GM12864 (cell line): Measurements from ENCODE around the gene LDLRAD4.
"Not testable (repeated sequence)": the region's sequence is repeated elsewhere in the genome, so short reads cannot be mapped to it uniquely, and the experiment has no call there.

Source experiments
- DNase-seq: peaks from one replicate; pipeline ENCODE4 v3.0.0-alpha.2; 2011; ENCODE audit warnings: low read depth
- H3K4me3 ChIP-seq: 2 replicates; pipeline ENCODE4 v1.5.1; 2011; ENCODE audit warnings: mild to moderate bottlenecking, low read depth, low read length, control low read depth
- TF ChIP-seq, protein P1 (sequence below): IDR thresholded peaks from 2 replicates; pipeline ENCODE4 v1.5.1; 2011; ENCODE audit warnings: low read depth, mild to moderate bottlenecking, moderate library complexity, low read length, control low read depth, inconsistent platforms; ENCODE audit errors: missing control alignments

LDLRAD4 gene

DNA sequence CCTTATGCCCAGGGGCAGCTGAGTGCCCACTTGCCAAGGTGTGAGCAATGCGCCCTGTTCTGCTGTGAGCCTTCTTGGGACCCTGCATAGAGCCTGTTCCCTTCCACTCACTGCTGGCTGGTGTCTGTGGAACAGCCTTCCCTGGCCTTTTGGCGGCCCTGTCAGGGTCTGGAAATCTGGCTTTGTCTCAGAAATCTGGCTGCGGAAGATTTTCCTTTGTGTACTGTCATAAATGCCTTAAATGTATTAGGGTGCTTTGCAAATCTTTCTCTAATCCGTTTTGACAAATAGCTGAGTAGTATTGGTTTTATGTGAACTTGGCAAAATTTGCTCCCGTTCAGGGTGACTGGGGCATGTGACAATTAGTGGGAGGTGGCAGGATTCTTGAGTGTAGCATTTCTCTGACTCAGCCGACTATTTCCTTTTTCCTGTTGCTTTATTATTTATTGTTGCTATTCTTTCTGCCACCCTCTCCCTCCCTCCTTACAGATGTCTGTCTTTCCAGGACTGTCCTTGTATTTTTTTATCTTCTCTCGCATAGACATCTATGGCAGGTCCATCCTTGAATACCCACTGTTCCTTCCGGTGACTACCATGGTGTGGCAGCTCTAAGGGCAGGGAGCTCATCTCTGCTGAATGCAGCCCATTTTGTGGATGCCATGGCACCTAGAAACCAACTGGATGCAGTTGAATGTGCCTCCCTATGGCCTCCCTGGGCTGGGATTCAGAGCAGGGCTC, 41.8 kb downstream of the LDLRAD4 start:
- TF ChIP-seq, protein P1, sequence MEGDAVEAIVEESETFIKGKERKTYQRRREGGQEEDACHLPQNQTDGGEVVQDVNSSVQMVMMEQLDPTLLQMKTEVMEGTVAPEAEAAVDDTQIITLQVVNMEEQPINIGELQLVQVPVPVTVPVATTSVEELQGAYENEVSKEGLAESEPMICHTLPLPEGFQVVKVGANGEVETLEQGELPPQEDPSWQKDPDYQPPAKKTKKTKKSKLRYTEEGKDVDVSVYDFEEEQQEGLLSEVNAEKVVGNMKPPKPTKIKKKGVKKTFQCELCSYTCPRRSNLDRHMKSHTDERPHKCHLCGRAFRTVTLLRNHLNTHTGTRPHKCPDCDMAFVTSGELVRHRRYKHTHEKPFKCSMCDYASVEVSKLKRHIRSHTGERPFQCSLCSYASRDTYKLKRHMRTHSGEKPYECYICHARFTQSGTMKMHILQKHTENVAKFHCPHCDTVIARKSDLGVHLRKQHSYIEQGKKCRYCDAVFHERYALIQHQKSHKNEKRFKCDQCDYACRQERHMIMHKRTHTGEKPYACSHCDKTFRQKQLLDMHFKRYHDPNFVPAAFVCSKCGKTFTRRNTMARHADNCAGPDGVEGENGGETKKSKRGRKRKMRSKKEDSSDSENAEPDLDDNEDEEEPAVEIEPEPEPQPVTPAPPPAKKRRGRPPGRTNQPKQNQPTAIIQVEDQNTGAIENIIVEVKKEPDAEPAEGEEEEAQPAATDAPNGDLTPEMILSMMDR: no peak
- no peak for DNase-seq
- H3K4me3 ChIP-seq: no peak overlapping the region

DNA sequence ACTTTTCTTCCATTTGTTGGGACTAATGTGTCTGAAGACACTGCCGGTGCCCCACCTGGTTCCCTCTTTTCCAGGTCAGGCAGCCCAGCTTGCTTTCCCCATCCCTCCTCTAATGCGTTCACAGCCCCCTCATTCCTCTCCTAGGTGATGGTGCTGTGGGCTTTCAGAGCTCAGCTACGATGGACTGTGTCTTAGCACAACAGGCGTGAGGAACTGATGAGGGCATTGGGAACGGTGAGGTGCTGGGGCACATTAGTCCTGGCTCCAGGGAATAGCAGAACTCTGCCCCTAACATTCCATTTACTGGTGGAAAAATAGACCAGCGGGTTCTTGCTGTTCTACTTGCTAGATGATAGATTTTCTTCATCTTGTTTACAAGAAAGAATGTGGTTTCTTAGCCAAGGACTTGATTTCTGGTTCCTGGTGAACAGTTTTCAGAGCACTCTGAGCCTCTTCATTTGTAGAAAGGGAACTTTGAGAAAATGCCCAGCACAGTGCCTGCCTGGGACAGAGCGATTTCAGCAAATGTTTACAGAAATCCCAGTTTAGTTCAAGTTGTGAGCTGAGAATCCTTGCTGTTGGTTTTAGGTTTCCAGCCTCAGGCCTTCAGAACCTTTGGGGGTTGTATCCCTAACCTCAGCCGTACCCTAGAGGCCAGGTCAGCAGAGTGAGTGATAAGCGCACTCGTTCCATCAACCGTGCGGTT, 42.5 kb downstream of the LDLRAD4 start:
- DNase-seq: no peak
- no peak overlapping the region for H3K4me3 ChIP-seq
- TF ChIP-seq, protein P1: no peak

DNA sequence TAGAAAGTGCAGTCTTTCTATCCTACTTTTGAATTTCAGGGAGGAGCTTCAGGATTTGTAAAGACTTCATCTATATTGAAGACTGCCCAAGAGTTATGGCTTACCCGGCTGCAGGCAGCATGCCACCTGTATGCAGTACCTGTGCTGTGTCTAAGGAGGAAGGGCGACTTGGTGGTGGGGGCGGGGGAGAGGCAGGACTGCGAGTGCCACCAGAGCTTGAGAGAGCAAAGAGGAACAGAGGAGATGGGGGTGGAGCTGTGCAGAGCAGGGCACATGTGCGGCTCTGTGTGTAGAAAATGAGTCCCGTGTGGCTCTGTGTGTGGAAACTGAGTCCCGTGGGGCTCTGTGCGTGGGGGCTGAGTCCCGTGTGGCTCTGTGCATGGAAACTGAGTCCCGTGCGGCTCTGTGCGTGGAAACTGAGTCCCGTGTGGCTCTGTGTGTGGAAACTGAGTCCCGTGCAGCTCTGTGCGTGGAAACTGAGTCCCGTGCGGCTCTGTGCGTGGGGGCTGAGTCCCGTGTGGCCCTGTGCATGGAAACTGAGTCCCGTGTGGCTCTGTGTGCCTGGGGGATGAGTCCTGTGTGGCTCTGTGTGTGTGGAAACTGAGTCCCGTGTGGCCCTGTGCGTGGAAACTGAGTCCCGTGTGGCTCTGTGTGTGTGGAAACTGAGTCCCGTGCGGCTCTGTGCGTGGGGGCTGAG, 43.2 kb downstream of the LDLRAD4 start:
- no peak for DNase-seq
- no peak overlapping the region for H3K4me3 ChIP-seq
- TF ChIP-seq, protein P1: no peak

DNA sequence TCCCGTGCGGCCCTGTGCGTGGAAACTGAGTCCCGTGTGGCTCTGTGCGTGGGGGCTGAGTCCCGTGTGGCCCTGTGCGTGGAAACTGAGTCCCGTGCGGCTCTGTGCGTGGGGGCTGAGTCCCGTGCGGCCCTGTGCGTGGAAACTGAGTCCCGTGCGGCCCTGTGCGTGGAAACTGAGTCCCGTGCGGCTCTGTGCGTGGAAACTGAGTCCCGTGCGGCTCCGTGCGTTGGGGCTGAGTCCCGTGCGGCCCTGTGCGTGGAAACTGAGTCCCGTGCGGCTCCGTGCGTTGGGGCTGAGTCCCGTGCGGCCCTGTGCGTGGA, 43.8 kb downstream of the LDLRAD4 start:
- not testable (repeated sequence) for H3K4me3 ChIP-seq, DNase-seq

DNA sequence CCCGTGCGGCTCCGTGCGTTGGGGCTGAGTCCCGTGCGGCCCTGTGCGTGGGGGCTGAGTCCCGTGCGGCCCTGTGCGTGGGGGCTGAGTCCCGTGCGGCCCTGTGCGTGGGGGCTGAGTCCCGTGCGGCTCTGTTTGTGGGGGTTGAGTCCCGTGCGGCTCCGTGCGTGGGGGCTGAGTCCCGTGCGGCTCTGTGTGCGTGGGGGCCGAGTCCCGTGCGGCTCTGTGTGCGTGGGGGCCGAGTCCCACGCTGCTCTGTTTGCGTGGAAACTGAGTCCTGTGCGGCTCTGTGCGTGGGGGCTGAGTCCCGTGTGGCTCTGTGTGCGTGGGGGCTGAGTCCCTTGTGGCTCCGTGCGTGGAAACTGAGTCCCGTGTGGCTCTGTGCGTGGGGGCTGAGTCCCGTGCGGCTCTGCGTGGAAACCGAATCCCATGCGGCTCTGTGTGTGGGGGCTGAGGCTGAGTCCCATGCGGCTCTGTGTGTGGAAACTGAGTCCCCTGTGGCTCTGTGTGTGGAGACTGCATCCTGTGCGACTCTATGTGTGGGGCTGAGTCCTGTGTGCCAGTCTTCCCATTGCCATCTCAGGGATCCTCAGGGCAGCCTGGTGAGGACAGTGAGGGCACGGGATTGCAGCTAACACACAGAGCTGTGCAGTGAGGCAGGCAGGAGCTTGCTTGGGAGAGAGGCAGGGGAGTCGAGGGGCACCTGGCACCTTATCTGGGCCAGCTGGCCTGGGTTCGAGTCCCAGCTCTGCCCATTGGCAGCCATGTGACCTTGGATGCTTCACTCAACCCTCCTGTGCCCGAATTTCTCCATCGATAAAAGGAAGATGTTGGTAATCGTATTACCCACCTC, 44.5 kb downstream of the LDLRAD4 start:
- DNase-seq: no peak
- TF ChIP-seq, protein P1: no peak
- H3K4me3 ChIP-seq: no peak overlapping the region

DNA sequence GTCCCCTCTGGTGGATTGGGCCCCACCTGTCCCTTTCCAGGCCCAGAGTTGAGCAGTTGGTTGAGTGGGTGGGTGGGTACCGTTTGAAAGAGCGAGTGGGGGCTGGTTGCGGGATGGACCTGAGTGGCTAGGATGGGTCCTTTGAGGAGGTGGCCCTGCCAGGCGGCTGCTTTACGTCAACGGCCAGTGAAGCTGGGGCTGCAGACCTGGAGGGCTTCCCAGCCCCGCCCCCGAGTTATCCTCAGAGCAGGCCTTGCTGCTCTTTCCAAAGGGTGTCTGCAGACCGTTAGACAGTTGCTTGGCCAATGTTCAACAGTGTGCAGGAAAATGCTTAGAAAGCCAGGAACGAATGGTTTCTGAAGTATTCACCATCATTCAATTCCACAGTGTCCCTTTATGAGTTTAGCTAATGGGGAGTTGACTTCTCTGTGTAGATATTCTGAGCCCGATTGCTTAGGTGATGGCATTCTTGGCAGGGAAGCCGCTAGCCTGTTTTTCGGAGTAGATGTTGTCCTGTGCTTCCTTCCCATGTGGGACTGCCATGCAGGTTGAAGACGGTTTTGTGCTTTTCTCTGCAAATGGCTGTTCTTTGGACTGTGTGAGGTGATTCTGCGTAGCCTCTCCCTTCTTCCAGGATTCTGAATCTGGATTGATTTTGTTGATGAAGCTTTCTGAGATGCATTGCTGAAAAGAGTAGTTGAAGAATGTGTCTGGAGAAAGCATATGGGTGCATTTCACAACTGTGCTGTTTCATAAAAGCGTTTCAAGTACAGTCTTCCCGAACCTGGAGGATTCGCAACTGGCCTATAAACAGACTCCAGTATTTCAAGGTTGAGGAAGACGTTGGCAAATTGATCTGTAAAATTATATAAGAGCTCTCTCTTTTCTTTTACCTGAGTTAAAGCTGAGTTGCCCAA, 45.8 kb downstream of the LDLRAD4 start:
- TF ChIP-seq, protein P1: no peak
- no peak for DNase-seq
- H3K4me3 ChIP-seq: no peak overlapping the region
